ENCODE measurements around the gene LPA. TPM values are rescaled to one million over a fixed set of nuclear protein-coding genes. Genes with fewer than 3 reads are reported as not detected.
A peak's percentile ranks its signal among the peaks of the same experiment; 100 is the strongest.
"Not testable (repeated sequence)": the region's sequence is repeated elsewhere in the genome, so short reads cannot be mapped to it uniquely, and the experiment has no call there.

Gene LPA
- total and polyA plus RNA-seq, 4 donors = 0.03 to 1.1 TPM; not detected in 2

- H3K36me3 ChIP-seq (ENCODE audit: control insufficient read depth in 4 of 4, insufficient read depth in 4 of 4, low read length in 4 of 4) = no peaks in the 10 kb centered on the region
- ATAC-seq (ENCODE audit: insufficient read depth, low FRiP score) = no peak
Observed at GRCh38 chr6:160634706-160635105, 29.4 kb downstream of the LPA start.

GRCh38 chr6:160595838-160596832 lies 67.9 kb downstream of the LPA start:
- DNase-seq = no peak
- 43 to 62% methylated on average over 1 of the region's 1 CpG for WGBS, 2 donors
- no peak overlapping the region for H3K9ac ChIP-seq (ENCODE audit: insufficient read depth in 1 of 2, low read length in 2 of 2)
- TF ChIP-seq, protein P1, sequence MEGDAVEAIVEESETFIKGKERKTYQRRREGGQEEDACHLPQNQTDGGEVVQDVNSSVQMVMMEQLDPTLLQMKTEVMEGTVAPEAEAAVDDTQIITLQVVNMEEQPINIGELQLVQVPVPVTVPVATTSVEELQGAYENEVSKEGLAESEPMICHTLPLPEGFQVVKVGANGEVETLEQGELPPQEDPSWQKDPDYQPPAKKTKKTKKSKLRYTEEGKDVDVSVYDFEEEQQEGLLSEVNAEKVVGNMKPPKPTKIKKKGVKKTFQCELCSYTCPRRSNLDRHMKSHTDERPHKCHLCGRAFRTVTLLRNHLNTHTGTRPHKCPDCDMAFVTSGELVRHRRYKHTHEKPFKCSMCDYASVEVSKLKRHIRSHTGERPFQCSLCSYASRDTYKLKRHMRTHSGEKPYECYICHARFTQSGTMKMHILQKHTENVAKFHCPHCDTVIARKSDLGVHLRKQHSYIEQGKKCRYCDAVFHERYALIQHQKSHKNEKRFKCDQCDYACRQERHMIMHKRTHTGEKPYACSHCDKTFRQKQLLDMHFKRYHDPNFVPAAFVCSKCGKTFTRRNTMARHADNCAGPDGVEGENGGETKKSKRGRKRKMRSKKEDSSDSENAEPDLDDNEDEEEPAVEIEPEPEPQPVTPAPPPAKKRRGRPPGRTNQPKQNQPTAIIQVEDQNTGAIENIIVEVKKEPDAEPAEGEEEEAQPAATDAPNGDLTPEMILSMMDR (IDR thresholded peaks at IDR 0.05; ENCODE audit: control extremely low read depth, extremely low read depth) = no peak
- H3K27me3 ChIP-seq (ENCODE audit: control insufficient read depth in 3 of 3, insufficient read depth in 3 of 3, low read length in 2 of 3) = no peaks in the 10 kb centered on the region
- no peak overlapping the region for H3K4me3 ChIP-seq
- H3K36me3 ChIP-seq (ENCODE audit: control insufficient read depth in 4 of 4, insufficient read depth in 4 of 4, low read length in 4 of 4) = no peaks in the 10 kb centered on the region
- no peaks in the 10 kb centered on the region for H3K4me1 ChIP-seq (ENCODE audit: control insufficient read depth in 5 of 5, insufficient read depth in 5 of 5, low read length in 5 of 5)
- ATAC-seq (ENCODE audit: insufficient read depth, low FRiP score) = no peak
- peaks cover 0 to 6% (median 0%) of the 10 kb centered on the region in 4 donors for H3K9me3 ChIP-seq (ENCODE audit: control insufficient read depth in 4 of 4, insufficient read depth in 3 of 4, low read length in 3 of 4)
- no peak overlapping the region for H3K27ac ChIP-seq (ENCODE audit: low read depth in 1 of 2, low read length in 1 of 2)

More at GRCh38 chr6:160634706-160635105, 29.4 kb downstream of the LPA start:
- TF ChIP-seq, protein P1 (IDR thresholded peaks at IDR 0.05; ENCODE audit: control extremely low read depth, extremely low read depth) = no peak
- Histone ChIP-seq H3K9me3 (ENCODE audit: control insufficient read depth in 4 of 4, insufficient read depth in 3 of 4, low read length in 3 of 4) (peaks cover 0 to 4% (median 2%) of the 10 kb centered on the region in 4 donors), H3K27me3 (ENCODE audit: control insufficient read depth in 3 of 3, insufficient read depth in 3 of 3, low read length in 2 of 3) (no peaks in the 10 kb centered on the region), H3K4me1 (ENCODE audit: control insufficient read depth in 5 of 5, insufficient read depth in 5 of 5, low read length in 5 of 5) (no peaks in the 10 kb centered on the region), H3K4me3 (no peak overlapping the region), H3K9ac (ENCODE audit: insufficient read depth in 1 of 2, low read length in 2 of 2) (no peak overlapping the region), H3K27ac (ENCODE audit: low read depth in 1 of 2, low read length in 1 of 2) (no peak overlapping the region)
- 93% methylated on average over 10 of the region's 10 CpGs for WGBS, 2 donors
- peak in 1 of 3 donors; percentile 0 for DNase-seq

DNA sequence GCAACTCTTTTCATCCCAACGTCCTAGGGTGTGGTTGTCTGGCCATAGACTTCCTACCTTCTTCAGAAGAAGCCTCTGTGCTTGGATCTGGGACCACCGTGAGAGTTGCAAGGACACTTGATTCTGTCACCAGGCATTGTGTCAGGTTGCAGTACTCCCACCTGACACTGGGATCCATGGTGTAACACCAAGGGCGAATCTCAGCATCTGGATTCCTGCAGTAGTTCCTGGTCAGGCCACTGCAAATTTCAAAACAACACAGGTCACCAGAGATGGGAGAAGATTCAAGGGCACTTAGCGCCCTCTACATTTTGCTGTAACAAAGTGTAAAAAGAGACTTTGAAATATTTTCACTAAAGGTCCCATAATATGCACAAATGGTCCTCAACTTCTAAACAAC lies 68.8 kb downstream of the LPA start:
- DNase-seq; H3K4me1 ChIP-seq (ENCODE audit: control insufficient read depth in 5 of 5, insufficient read depth in 5 of 5, low read length in 5 of 5); H3K9me3 ChIP-seq (ENCODE audit: control insufficient read depth in 4 of 4, insufficient read depth in 3 of 4, low read length in 3 of 4); H3K27me3 ChIP-seq (ENCODE audit: control insufficient read depth in 3 of 3, insufficient read depth in 3 of 3, low read length in 2 of 3); ATAC-seq (ENCODE audit: insufficient read depth, low FRiP score); H3K9ac ChIP-seq (ENCODE audit: insufficient read depth in 1 of 2, low read length in 2 of 2); H3K4me3 ChIP-seq; H3K36me3 ChIP-seq (ENCODE audit: control insufficient read depth in 4 of 4, insufficient read depth in 4 of 4, low read length in 4 of 4); H3K27ac ChIP-seq (ENCODE audit: low read depth in 1 of 2, low read length in 1 of 2): not testable (repeated sequence)
- WGBS, 2 donors = 61% methylated on average over 4 of the region's 4 CpGs

GRCh38 chr6:160586374-160586773 lies 77.7 kb downstream of the LPA start:
- Histone ChIP-seq H3K4me1 (ENCODE audit: control insufficient read depth in 5 of 5, insufficient read depth in 5 of 5, low read length in 5 of 5) (no peaks in the 10 kb centered on the region), H3K9ac (ENCODE audit: insufficient read depth in 1 of 2, low read length in 2 of 2) (no peak overlapping the region), H3K27me3 (ENCODE audit: control insufficient read depth in 3 of 3, insufficient read depth in 3 of 3, low read length in 2 of 3) (no peaks in the 10 kb centered on the region), H3K9me3 (ENCODE audit: control insufficient read depth in 4 of 4, insufficient read depth in 3 of 4, low read length in 3 of 4) (peaks cover 0 to 7% (median 2%) of the 10 kb centered on the region in 4 donors), H3K27ac (ENCODE audit: low read depth in 1 of 2, low read length in 1 of 2) (no peak overlapping the region), H3K36me3 (ENCODE audit: control insufficient read depth in 4 of 4, insufficient read depth in 4 of 4, low read length in 4 of 4) (no peaks in the 10 kb centered on the region), H3K4me3 (no peak overlapping the region)
- DNase-seq (no peak), ATAC-seq (ENCODE audit: insufficient read depth, low FRiP score) (no peak)
- TF ChIP-seq, protein P1 (IDR thresholded peaks at IDR 0.05; ENCODE audit: control extremely low read depth, extremely low read depth) = no peak
- WGBS, 2 donors = 81 to 88% methylated on average over 4 of the region's 4 CpGs

Measured in lung (tissue), 12 donors.